NCI-H2227 treated with DMSO at 0.1 percent for 48 hours (cell line): ENCODE data around the gene LRRC8C.

Source experiments
- DNase-seq: peaks from one replicate; lab custom pipeline; 2025; lab: John Stamatoyannopoulos, UW

The LRRC8C gene

DNA sequence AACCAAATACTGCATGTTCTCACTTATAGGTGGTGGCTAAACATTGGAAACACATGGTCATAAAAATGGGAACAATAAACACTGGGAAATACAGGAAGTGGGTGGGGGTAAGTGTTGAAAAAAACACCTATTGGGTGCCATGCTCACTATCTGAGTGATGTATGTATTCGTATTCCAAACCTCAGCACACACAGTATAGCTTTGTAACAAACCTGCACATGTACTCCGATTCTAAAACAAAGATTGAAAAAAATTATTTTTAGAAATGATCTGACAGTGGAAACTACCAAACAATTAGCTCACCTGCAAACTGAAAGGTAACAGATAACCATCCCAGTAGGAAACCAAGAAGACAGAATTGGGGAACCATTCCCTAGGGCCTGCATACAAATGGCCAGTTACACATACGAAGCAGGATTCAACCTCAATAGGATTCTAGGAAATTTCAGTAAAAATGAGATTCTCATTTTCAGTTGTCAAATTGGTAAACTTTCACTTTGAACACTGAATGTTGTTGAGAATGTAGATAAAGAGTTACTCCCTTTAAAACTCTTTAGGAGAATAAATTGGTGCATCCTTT lies 99.8 kb downstream of the LRRC8C start:
- DNase-seq: no peak

DNA sequence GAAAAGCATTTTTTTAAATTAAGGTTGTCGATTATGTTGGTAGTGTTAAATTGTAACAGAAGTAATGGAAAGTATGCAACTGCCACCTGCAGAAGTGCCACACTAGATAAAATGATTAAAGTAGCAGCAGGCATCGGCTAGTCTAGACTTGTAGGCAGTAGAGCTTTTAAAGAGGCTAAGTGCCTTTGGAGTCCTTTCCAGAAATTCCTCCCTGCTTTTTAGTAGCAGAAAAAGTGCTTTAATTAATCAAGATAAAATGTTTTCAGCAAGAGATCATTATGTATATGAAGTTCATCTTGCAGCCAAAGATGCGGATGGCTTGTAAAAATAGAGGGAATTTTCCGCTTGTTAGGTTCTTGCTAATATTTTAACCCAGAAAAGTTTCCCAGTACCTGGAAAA lies 100.8 kb downstream of the LRRC8C start:
- no peak for DNase-seq

DNA sequence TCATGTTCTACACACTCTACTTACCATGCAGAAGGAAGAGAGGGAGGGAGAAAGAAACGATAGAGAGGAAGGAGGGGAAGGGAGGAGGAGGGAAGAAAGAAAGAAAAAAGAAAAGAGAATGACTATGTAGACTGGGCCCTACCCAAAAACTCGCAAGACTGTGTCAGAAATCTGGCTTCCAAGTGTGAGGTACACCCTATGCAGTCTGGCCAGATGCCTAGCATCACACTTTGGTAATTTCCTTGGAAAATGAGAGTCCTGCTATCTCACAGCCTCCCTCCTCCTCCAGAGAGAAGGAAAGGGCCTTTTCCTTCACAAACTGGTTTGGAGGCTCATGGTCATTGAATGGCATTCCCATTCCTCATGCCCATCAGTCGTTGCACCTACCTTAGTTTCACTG lies 101.5 kb downstream of the LRRC8C start:
- DNase-seq: no peak

DNA sequence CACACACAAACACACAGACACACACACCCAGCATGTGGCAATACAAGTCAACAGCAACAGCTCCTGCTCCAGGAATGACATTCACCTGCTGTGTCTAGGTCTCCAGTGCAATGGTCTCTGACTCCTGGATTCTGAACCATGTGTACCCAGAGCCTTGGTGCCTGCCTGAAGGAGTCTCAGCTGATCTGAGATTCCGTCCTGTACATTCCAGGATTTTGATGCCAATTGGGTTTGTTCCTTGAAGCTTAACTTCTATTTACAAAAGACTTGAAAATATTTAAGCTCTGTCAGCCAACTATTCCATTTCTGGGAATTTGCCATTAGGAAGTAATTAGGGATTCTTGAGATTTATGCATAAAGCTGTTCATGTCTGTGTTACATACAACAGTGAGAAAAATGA lies 102.6 kb downstream of the LRRC8C start:
- DNase-seq: no peak

DNA sequence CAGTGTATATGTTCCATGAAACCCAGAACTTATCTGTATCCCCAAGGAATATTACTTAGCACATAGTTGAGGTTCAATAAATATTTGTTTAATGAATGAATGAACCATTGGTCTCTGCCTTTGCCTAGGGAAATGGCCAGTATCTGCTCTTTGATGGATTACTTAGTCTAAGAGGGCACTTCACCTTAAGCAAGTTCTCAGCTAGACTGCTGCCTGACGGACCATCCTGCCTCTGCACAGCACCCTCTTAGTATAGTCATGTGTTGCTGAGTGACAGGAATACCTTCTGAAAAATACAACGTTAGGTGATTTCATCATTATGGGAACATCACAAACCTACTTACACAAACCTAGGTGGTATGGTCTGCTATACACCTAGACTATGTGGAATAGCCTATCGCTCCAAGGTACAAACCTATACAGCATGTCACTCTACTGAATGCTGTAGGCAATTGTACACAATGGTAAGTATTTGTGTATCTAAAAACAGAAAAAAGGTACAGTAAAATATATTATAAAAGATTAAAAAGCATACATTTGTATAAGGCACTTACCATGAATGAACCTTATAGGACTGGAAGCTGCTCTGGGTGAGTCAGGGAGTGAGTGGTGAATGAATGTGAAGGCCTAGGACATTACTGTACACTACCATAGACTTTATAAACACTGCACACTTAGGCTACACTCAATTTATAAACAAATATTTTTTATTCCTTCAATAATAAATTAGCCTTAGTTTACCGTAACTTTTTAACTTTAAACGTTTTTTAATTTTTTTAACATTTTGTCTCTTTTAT lies 104.2 kb downstream of the LRRC8C start:
- no peak for DNase-seq

DNA sequence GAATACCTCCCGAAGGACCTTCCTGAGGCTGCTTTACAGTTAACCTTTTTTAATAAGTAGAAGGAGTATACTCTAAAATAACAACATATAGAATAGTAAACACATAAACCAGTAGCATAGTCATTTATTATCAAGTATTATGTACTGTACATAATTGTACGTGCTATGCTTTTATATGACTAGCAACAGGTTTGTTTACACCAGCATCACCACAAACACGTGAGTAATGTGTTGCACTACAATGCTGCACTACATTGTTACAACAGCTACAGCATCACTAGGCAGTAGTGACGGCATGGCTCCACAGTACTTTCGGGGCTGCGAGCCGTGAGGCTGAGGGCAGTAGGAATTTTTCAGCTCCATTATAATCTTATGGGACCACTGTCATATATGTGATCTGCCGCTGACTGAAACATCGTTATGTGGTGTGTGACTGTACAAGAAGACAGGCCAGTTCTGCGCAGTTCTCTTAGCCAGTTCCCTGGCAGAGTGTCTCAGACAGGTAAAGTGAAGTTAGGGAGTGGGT lies 105.1 kb downstream of the LRRC8C start:
- no peak for DNase-seq

DNA sequence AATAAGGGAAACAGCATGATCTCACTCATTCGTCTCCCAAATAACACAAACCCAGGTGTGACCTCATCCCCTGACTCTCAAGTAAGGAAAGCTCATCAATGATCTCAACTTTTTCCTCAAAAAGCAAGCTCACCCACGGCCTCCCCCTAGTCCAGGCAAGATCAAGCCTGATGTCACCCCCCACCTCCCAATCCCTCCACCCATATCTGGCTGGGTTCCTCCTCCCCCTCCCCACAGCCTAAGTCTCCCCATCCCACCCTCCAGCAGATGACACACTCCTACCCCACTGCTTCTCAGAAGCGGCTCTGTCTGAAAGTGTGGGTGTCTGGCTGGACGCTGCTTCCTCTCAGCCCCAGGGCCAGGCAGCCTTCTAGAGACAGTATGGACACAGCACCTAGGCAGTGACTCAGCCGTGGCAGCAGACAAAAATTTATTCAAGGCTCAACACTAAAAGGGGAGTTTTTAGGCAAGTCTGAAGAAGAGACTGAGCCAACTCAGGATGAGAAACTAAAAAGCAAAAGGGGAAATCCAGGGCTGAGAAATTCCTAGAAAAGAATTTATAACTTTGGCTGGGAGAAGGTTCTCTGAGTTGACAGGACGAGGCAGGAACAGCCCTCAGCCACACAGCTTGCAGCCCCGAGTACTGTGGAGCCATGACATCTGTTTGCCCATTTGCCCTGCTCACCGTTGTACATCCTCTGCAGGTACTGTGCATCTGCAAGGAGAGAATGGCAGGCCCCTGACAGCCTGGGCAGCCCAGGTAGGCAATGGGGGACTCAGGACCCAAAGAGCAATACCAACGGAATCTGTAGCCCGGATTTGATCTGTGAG lies 106.3 kb downstream of the LRRC8C start:
- no peak for DNase-seq

DNA sequence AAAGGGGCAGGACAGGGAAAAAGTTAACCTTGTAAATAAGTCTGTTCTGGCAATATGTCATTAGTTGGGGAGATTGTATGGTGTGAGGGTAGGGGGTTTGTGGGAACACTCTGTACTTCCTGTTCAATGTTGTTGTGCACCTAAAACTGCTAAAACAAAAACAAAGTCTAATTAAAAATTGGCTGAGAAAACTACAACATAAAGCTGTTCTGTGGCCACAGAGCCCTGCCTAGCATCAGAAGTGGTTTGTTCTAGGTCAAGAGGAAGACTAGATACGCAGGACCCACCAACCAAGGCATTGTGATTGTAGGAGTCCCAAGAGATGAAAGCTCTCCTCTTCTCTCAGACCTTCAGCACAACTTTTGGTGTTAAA lies 106.9 kb downstream of the LRRC8C start:
- DNase-seq: no peak

DNA sequence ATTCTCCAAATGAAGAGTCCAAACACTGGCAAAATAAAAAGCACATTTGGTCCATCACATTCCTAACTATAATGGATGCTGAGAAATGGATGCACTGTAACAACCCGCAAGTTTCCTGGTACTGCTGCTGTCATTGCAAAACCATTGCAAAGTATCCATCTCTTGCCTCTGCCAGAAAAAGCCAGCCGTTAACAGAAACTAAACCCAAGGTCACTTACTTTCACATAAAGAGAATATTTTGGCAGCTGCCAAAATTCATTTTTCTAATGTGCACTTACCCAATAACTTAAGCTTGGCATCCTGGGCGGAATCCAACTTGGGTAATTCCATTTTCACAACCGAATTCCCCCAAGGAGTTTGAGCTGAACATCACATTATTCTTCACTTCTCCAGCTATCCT lies 110.9 kb downstream of the LRRC8C start:
- no peak for DNase-seq

DNA sequence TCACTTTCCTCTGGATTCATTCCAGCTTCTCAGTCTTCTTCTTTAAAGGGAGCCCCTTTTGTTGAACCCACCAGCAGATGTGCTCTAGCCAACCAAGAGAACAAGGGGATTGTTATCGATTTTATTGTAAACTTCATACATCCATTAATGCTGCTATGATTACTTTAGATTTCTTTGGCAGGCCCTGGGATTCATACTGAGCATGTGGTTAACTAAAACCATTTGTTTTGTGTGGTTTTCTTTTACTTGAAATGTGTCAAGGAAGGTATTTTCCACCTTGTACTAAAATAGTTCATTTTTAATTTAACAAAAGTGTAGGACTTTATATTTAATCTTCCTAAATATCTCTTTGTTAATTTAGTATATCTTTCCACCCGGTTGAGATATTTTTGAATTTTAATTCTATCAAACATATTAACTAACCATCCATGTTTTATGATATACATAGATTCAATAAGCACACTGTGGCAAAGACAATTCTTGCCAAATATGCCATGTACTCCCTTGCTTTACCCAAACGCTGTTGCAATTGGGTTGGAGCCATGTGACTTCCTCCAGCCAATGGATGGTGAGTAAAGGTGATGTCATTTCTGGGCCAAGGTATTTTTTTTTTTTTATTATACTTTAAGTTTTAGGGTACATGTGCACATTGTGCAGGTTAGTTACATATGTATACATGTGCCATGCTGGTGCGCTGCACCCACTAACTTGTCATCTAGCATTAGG lies 113.7 kb downstream of the LRRC8C start:
- DNase-seq: no peak

DNA sequence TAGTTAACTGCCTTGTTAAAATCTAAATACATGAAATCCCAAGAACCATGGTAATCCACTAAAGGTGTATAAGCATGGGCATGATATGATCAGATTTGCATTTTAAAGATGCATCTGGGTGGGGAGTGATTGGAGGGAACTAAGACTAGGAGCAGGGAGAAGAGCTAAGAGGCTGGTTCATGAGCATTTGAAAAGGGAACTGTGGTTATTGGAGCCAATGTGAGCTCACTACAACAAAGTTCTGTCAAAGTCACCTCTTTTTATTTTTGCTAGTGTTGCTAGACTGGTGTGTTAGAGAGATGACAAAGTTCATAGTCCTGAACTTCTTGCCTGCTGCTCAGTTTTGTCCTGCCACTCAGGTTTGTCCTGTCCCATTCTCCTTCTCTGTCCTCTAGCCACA lies 120.8 kb downstream of the LRRC8C start:
- DNase-seq: no peak

DNA sequence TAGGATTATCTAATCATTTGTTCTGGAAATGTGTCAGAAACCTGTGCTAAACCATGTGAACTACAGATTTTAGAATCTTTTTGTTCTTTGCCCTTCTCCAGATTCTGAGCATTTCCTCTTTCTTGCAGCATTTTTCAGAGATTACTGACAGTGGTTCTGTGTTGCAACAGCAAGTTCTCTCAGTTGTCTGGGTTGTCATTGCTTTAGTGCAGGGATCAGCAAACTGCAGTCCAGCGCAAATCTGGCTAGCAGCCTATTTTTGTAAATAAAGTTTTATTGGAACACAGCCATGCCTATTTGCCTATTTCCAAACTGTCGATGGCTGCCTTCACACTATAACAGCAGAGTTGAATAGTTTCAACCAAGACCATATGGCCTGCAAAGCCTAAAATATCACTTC lies 121.6 kb downstream of the LRRC8C start:
- DNase-seq: no peak

DNA sequence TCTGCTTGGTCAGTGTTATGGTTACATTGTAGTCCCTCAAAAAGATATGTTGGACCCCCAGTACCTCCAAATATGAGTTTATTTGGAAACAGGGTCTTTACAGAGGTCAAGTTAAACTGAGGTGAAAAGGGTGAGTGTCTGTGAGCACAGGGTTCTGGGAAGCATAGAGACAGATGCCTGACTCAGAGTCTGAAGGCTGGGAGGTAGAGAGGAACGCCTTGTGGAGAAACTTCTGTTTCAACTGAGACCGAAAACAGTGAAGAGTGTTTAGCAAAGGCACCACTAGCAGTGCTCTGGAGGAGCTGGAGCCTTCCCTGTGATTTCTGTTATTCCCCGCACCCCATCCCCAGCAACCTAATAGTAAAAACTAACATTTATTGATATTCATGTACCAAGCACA lies 122.7 kb downstream of the LRRC8C start:
- DNase-seq: no peak

DNA sequence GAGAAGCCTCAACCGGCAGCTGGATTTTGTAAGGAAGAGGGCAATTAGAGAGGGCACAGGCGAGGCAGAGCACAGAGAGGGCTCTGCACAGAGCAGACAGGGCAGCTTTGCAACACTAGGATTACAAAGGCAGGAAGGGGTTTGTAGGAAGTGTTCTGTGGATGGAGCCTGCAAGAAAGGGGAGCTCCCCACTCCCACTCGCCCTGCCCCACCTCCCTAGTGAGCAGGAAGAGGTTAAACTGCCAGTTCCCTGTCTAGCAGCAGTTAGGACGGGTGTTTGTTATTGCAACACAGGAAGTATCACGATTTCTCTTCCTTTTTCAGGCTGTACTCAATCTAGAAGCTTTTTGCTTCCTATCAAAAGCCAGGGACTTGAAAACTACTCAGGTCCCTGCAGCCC lies 124.6 kb downstream of the LRRC8C start:
- no peak for DNase-seq

DNA sequence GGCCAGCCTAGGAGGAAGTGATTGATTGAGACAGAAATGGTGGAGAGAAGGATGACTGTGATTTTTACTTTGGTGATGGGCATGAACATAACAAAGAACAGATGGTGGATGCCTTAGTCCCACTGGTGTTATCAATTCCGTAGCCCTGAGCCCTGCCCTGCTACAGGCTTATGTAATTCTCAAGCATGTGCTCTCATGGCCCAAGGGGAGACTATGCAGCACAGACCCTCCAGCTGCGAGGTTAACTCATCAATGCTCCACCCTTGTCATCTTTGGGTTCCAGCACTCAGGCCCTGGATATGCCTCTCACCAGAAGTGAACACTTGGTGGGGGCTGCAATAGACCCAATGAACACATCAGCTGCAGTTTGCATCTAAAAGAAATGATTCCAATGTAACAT lies 125.2 kb downstream of the LRRC8C start:
- no peak for DNase-seq

DNA sequence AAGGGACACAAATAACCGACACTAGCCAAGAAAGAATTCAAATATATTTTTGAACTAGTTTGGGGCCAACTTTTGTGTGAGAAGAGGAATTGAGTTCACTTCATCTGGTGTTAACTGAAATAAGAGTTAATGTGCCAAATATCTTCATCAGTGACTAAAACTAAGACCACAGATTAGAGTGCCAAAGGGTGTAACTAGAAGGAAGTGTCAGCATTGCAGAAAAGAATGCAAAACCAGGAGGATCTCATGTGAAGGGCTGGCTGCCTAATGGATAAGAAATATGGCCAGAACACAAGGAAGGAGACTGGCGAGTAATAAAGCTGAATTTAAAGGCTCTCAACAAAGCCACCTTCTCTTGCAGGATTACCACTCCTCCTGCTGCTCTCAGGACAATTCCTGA lies 126.1 kb downstream of the LRRC8C start:
- DNase-seq: no peak

DNA sequence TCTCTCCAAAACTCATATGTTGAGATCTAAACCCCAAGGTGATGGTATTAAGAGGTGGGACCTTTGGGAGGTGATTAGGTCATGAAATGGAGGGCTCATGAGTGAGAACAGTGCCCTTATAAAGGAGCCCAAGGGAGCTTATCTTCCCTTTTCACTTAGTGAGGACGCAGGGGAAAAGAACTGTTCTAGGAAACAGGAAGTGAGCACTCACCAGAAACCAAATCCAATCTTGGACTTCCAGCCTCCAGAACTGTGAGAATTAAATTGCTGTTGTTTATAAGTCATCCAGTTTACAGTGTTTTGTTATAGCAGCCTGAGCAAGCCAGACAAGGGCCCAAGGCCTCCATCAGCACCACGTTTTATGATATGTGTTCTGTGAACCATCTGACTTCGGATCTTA lies 127.6 kb downstream of the LRRC8C start:
- DNase-seq: no peak

DNA sequence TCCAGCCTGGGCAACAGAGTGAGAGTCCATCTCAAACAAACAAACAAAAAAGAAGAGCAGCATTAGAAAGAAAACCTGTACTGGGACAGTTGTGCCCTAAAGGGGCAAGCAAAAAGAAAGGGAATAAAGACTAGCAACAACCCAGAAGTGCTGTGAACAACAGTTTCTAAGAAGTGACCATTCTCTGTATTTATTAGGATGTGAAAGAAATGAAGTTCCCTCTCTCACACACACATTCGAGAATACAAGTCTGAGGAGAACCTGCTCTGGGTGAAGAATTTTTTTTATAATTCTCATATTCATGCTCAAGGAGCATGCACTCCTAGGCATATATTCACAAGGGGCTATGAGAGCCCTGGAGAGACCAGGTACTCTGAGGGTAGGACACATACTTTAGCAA lies 128.4 kb downstream of the LRRC8C start:
- no peak for DNase-seq

DNA sequence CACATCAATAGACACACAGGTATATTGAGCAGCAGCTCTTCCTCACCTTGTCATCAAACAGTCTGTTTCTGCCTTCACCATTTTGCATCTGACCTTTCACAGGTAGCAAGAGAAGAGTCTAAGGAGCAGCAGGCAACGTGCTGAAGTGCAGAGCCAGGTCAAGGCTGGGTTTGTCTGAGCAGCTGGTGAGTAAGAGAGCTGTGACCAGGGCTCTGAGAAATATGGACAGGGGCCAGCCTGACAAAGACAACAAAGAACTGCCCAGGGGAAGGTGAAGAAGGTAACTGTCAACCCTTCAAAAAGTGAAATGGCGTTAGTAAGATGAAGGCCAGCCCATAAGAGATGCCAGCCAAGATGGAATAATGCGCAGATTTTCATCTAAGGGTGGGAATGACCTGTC lies 129.0 kb downstream of the LRRC8C start:
- DNase-seq: no peak

DNA sequence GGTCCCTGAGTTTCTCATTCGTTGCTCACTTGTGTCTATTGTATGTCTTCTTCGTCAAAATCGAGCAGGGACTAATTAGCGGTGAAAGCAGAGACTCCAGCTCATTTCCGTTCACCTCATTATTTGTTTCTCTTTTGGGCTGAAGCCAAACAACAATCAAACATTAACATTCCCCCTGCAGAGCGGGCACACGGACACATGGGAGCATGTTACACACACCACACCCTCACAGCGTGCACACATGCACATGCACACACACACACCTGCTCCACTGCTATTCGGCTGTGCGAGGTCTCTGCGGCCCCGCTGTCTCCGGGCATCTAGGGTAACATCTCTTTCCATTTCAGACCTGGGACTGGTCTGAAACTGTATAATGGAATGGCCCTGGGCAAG lies 129.5 kb downstream of the LRRC8C start:
- no peak for DNase-seq

DNA sequence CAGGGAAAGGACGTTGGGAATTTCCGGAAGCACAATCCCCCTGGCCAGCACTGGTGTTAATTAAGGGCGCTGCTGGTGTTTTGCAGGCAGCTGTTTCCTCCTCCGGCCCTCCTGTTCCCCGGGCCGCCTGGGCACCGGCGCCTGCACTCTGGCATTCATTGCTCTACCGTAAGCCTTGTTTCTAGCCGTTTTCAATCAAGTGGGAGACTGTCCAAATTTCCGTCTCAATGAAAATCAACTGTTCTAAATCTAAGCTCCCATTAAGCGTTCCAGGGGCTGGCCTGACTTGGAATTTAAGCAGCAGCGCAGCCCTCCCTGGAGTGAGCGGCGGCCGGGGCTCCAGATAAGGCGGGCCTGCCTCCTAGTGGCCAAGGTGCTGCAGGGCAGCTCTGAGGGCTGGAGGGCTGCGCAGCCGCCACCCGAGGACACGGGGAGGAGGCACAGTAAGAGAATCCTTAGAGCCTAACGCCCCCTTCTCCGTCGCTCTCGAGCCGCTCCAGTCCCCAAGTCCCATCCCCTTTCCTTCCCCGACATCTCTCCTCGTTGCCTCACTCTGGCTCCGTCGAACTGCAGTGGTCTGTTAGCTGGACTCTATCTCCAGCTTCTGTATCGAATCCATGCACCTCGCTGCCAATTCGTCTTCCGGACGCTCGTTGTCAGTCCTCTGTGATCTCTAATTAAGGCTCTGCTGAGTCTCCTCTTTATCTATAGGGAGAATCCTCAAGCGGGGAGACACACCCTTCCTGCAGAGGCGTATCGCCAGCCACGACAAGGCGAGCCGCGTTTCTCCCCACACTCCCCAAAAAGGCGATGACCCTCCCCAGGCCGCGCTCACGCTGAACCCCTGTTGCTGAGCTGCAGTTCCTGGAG lies 130.1 kb downstream of the LRRC8C start:
- peak; percentile 79 for DNase-seq
